ENCODE measurements around the gene SHD.

- no peak for TF ChIP-seq PHF8 (conservative IDR thresholded peaks at IDR 0.05; ENCODE audit: low read depth, low read length)
- TF ChIP-seq MAX (IDR thresholded peaks at IDR 0.05), result no peak
Measured at GRCh38 chr19:4298810-4299550, 19.9 kb downstream of the SHD start.
